Mesothelial cell of epicardium (in vitro differentiated cells): ENCODE results near the gene VPS13C. TPM values are rescaled to one million over a fixed set of nuclear protein-coding genes. Genes with fewer than 3 reads are reported as not detected.

ENCODE experiments used
- DNase-seq, 2 experiments: peaks; one replicate each; pipeline ENCODE4 v3.0.0; 2021; ENCODE audit warnings: low spot score in 2 of 2; ENCODE audit not compliant: unreplicated experiment in 2 of 2
- H3K27ac Mint-ChIP-seq: 2 replicates; pipeline ENCODE4 v1.8.0; 2021; ENCODE audit warnings: mixed read lengths
- H3K27me3 Mint-ChIP-seq: 2 replicates; pipeline ENCODE4 v1.8.0; 2021; ENCODE audit warnings: low read depth, mixed read lengths
- H3K36me3 Mint-ChIP-seq: 2 replicates; pipeline ENCODE4 v1.8.0; 2021; ENCODE audit warnings: mixed read lengths
- H3K4me1 Mint-ChIP-seq: 2 replicates; pipeline ENCODE4 v1.8.0; 2021; ENCODE audit warnings: mixed read lengths
- H3K4me3 Mint-ChIP-seq: 2 replicates; pipeline ENCODE4 v1.8.0; 2021; ENCODE audit warnings: mild to moderate bottlenecking, moderate library complexity, mixed read lengths
- H3K9me3 Mint-ChIP-seq: 2 replicates; pipeline ENCODE4 v1.8.0; 2021; ENCODE audit warnings: mixed read lengths
- total RNA-seq: library from RNA; stranded (reverse); gene quantifications from 3 replicates; pipeline ENCODE4 v1.2.1, GENCODE V29; 2021
- TF ChIP-seq, protein P1 (sequence below): fragments of 200-600 bp; sonication (generic); IDR thresholded peaks from one replicate; pipeline ENCODE4 v1.5.0; 2021; ENCODE audit warnings: antibody characterized with exemption; ENCODE audit not compliant: unreplicated experiment

Gene VPS13C
- total RNA-seq, 1 donor from 2014 or later, result 44.7 TPM

- DNase-seq, result no peak
- H3K27ac Mint-ChIP-seq, result no peak overlapping the region
- H3K36me3 Mint-ChIP-seq, result peaks cover 38% of the 10 kb centered on the region
- H3K27me3 Mint-ChIP-seq, result no peaks in the 10 kb centered on the region
- H3K4me1 Mint-ChIP-seq, result peaks cover 4% of the 10 kb centered on the region
- no peak overlapping the region for H3K4me3 Mint-ChIP-seq
- TF ChIP-seq, protein P1, sequence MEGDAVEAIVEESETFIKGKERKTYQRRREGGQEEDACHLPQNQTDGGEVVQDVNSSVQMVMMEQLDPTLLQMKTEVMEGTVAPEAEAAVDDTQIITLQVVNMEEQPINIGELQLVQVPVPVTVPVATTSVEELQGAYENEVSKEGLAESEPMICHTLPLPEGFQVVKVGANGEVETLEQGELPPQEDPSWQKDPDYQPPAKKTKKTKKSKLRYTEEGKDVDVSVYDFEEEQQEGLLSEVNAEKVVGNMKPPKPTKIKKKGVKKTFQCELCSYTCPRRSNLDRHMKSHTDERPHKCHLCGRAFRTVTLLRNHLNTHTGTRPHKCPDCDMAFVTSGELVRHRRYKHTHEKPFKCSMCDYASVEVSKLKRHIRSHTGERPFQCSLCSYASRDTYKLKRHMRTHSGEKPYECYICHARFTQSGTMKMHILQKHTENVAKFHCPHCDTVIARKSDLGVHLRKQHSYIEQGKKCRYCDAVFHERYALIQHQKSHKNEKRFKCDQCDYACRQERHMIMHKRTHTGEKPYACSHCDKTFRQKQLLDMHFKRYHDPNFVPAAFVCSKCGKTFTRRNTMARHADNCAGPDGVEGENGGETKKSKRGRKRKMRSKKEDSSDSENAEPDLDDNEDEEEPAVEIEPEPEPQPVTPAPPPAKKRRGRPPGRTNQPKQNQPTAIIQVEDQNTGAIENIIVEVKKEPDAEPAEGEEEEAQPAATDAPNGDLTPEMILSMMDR, result no peak
- H3K9me3 Mint-ChIP-seq, result peaks cover 10% of the 10 kb centered on the region
Measured at GRCh38 chr15:61983081-61983480, 77.2 kb downstream of the VPS13C start.

DNA sequence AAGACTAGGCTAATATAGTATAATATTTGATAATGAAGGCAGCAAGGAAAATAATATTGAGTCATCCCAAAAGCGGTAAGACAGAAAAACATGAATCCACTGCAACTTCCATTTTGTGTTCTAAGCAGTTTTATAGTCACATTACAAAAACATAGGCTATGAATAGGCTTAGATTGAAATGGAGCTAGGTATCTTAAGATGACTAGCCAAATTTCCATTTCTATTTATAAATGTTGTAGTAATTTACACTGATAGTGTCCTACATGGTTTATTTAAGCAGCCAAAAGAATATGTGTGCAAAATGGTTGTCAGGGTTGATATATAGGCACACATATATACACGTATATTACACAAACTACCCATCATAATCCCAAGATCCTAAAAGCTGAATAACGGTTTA, 82.0 kb downstream of the VPS13C start:
- no peak overlapping the region for H3K4me3 Mint-ChIP-seq
- H3K9me3 Mint-ChIP-seq, result no peaks in the 10 kb centered on the region
- peaks cover 25% of the 10 kb centered on the region for H3K36me3 Mint-ChIP-seq
- TF ChIP-seq, protein P1, result no peak
- H3K27me3 Mint-ChIP-seq, result no peaks in the 10 kb centered on the region
- no peak overlapping the region for H3K27ac Mint-ChIP-seq
- DNase-seq, result no peak
- no peaks in the 10 kb centered on the region for H3K4me1 Mint-ChIP-seq

DNA sequence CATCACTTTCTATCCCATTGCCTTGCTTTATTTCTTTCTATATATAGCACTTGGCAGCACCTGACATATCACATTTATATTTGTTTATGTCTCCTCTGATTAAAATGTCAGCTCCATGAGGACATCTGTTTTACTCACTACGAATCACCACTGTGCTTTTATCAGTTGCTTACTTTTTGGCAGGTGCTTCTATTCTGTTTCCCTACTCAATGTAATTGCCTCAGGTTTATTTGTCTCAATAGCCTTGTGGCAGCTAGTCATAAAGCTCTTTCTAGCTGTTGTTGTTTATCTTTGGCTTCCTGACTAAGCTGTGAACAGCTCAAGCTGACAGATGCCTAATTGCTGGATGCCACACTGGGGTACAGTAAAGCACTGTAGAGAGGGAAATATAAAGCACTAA, 85.5 kb downstream of the VPS13C start:
- Mint-ChIP-seq H3K27ac (no peak overlapping the region), H3K4me3 (no peak overlapping the region), H3K4me1 (no peaks in the 10 kb centered on the region), H3K27me3 (no peaks in the 10 kb centered on the region), H3K36me3 (peaks cover 30% of the 10 kb centered on the region), H3K9me3 (no peaks in the 10 kb centered on the region)
- TF ChIP-seq, protein P1, result no peak
- DNase-seq, result no peak

GRCh38 chr15:61974118-61974517, 86.1 kb downstream of the VPS13C start:
- no peak for DNase-seq
- TF ChIP-seq, protein P1, result no peak
- H3K27ac Mint-ChIP-seq, result no peak overlapping the region
- H3K9me3 Mint-ChIP-seq, result no peaks in the 10 kb centered on the region
- no peak overlapping the region for H3K4me3 Mint-ChIP-seq
- H3K4me1 Mint-ChIP-seq, result no peaks in the 10 kb centered on the region
- peaks cover 26% of the 10 kb centered on the region for H3K36me3 Mint-ChIP-seq
- H3K27me3 Mint-ChIP-seq, result no peaks in the 10 kb centered on the region

DNA sequence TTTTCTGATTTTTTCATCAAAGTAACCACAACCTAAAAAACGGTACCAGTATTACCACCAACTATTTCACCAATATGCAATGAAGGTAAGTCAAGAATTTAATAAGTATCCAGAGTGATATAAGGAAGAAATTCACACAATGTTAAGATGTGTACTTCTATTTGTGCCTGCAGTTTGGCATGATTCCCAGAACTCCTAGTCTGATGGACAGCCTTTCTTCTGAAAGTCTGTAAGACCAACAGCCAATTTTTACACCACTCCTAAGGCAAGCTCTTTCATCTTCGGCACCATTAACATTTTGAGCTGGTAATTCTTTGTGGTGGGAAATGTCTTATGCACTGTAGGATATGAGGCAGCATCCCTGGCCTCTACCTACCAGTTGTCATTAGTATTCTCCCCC, 108.3 kb downstream of the VPS13C start:
- H3K9me3 Mint-ChIP-seq, result peaks cover 4% of the 10 kb centered on the region
- no peaks in the 10 kb centered on the region for H3K27me3 Mint-ChIP-seq
- no peak for DNase-seq
- TF ChIP-seq, protein P1, result no peak
- no peak overlapping the region for H3K27ac Mint-ChIP-seq
- H3K4me3 Mint-ChIP-seq, result no peak overlapping the region
- H3K4me1 Mint-ChIP-seq, result peaks cover 14% of the 10 kb centered on the region
- peaks cover 24% of the 10 kb centered on the region for H3K36me3 Mint-ChIP-seq

GRCh38 chr15:61946778-61947177, 113.5 kb downstream of the VPS13C start:
- TF ChIP-seq, protein P1, result no peak
- Mint-ChIP-seq H3K27me3 (no peaks in the 10 kb centered on the region), H3K27ac (no peak overlapping the region), H3K4me3 (no peak overlapping the region), H3K36me3 (peaks cover 38% of the 10 kb centered on the region), H3K9me3 (peaks cover 15% of the 10 kb centered on the region), H3K4me1 (peaks cover 12% of the 10 kb centered on the region)
- no peak for DNase-seq
